ENCODE data around the gene ABCA6. TPM values are rescaled to one million over a fixed set of nuclear protein-coding genes. Genes with fewer than 3 reads are reported as not detected.
"Not testable (repeated sequence)": the region's sequence is repeated elsewhere in the genome, so short reads cannot be mapped to it uniquely, and the experiment has no call there.

The ABCA6 gene
- total RNA-seq, 1 donor from 2014 or later: 50.7 TPM

GRCh38 chr17:69070378-69071232, 71.1 kb downstream of the ABCA6 start:
- DNase-seq: not testable (repeated sequence)

- DNase-seq: no peak
Measured at GRCh38 chr17:69069226-69069750, 72.4 kb downstream of the ABCA6 start.

DNA sequence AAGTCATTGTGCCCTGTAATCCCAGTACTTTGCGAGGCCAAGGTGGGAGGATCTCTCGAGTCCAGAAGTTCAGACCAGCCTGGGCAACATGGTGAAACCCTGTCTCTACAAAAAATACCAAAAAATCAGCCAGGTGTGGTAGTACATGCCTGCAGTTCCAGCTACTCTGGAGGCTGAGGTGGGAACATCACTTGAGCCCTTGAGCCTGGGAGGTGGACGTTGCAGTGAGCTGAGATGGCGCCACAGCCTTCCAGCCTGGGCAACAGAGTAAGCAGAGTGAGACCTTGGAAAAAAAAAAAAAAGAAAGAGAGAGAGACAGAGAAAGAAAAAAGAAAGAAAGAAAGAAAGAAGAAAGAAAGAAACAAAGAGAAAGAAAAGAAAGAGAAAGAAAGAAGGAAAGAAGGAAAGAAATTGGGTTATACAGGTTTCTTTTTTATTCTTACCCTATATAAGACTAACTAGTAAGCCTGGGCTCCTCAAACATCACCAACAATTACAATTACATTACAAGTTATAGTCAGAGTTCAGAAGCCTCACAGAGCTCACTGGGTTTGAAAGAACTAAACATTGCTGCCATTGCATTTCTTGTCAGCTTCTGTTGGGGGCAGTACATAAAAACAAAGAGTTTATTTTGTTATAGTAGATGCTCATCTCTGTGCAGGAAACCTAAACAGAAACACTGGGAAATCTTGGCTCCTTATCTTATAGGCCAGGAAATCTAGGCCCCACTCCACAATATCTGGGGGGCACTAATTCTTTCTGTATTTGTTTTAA, 74.2 kb downstream of the ABCA6 start:
- no peak for DNase-seq

DNA sequence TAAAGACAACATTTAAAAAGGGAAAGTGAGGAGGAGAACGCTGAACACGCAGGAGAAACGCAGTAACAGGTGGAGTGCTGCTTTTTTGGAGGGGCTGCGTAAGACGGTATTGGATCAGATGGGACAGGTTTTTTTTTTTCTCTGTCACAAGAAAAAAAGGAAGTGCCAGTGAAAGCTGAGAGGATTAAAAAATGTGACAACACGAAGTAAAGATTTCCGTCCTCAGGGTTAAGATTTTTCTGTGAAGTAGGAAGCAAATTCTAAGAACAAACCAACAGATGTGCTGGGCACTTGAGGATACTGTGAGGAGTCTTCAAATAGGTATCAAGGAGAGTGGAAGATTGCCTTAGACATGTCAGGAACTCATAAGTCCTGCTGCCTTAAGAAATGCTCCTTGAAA, 75.2 kb downstream of the ABCA6 start:
- DNase-seq: no peak

DNA sequence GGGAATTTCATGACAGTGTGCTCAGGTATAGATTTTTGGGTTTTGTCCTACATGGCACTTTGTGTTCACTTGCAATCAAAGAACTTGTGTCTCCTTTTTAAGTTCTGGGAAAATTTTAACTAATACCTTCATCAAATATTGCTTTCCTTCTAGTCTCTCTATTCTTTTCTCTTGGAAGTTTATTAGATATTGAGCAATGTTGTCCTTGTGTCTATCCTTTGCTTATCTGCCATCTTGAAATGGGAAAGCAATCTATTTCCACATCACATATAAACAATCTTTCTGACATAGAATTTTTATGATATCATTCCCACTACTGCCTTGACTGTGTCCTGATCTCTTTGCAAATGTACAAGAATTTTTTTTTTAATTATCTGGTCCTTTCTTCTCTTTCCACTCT, 76.6 kb downstream of the ABCA6 start:
- DNase-seq: no peak

- no peak for DNase-seq
Measured at GRCh38 chr17:69064476-69064875, 77.2 kb downstream of the ABCA6 start.

DNA sequence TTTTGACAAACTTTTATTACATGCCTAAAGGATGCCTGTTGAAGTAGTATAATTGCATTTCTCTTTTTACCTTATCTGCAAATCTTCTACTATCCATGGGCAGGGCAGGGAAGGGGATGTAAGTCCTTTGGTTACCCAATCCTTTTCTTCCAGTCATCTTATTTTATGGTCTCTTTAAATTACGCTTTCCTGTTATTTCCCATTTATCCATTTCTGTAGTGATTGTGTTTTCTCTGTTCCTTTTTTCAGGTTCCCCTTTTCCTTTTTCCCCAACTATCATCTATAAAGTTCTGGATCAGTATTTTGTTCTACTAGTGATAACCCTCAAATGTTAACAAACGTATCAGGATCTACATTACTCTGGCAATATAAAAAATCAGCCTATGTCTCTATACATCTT, 77.7 kb downstream of the ABCA6 start:
- no peak for DNase-seq

DNA sequence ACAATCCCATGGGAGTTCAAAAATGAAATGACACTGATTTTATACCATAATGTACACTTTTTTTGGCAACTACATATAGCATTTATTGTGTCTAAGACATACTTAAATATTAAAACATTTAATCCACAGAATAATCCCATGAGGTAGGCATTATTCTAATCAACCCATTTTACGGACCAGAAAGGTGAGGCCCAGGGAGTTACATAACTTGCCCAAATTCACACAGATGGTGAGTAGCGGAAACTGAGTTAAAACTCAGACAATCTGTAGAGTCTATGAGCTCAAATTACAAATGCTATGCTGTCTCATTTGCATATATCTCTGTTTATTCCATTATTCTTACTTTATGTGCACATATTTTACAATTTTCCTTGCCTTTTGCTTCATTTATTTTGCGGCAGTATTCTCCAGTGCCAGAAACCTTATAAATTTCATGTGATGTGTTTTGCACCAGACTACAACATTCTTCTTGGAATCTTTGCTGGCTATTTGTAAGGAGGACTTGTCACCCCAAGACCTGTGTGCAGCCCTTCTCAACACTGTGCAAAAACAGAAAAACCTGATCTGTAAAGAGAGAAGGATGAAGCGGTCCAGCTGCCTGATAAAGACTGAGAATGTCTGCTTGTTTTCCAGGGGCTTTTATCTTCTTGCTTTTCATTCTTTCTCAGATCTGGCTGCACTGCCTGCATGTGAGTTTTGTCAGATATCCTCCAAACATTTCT, 78.7 kb downstream of the ABCA6 start:
- no peak for DNase-seq

GRCh38 chr17:69061721-69062556, 79.8 kb downstream of the ABCA6 start:
- DNase-seq: peak; percentile 32

GRCh38 chr17:69060822-69061221, 80.9 kb downstream of the ABCA6 start, which contains the start of gene ABCA9:
TSS of gene ABCA9 (minus strand) at chr17:69060927. CDS start at chr17:69051126, 9,801 bp downstream.
- DNase-seq: peak; percentile 79

- DNase-seq: no peak
Measured at GRCh38 chr17:69059458-69060175, 82.1 kb downstream of the ABCA6 start.

GRCh38 chr17:69058165-69058564, 83.5 kb downstream of the ABCA6 start:
- DNase-seq: no peak

GRCh38 chr17:69057280-69057679, 84.4 kb downstream of the ABCA6 start:
- DNase-seq: no peak

DNA sequence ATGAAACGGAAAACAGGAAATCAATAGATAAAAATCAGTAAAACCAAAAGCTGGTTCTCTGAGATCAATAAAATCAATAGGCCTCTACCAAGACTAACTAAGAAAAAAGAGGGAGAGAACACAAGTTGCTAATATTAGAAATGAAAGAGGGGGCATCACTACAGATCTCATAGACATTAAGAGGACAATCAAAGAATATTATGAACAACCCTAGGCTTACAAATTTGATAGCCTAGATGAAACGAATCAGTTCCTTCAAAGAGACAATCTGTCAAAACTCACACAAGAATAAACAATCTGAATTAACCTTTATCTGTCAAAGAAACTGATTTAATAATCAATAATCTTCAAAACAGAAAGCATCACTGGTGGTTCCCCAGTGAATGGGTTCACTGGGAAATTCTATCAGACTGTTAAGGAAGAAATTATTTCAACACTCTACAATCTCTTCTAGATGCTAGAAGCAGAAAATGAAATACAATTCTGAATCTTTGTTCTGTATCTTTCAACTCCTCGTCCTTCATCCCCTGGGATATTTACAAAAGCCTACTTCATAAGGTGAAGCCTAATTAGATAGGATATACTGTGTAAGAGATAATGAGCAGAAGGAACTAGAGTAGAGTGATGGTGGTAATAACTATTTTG, 85.4 kb downstream of the ABCA6 start:
- DNase-seq: no peak

DNA sequence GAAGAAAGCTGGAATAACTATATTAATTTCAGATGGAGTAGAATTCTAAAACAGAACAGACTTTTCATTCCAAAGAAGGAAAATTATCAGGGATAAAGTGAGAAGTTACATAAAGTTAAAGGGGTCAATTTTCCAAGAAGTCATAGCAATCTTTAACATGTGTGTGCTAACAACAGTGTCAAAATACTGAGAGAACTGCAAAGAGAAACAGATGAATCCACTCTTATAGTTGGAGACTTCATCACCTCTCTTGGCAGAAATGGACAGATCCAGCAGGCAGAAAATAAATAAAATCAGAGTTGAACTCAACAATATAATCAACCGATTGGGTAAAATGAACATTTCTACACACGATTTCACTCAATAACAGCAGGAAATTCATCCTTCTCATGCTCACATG, 86.4 kb downstream of the ABCA6 start:
- DNase-seq: no peak

DNA sequence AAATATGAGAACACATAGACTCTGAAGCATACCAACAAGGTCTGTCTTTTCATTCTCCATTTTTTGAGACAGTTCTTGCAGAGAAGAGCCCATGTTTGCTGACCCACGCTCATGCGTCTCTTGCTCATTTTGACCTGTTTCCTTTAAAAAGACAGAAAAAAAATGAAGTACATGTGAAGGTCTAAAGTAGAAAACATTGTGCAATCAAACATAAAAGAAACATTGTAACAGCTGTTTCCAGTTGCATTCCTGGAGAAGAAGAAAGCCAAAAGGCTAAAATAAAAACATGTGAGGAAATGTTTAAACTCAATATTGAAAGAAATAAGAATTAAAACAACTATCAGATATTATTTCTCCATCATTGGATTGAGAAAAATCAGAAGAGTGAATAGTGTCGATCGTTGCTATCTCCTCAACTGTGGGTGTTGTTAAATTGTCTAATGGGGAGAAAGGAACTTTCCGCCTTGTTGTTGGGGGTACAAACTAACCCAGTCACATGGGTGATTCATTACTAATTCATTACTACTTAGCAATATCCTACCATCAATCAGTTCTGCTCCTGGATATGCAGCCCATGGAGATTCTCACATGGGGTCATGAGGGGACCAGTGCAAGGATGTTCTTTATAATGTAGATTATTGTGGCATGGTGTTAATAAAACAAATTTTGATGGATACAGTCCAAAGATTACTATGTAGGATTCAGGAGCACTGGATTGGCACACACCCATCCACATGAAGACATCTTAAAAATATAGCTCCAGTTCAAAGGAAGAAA, 90.5 kb downstream of the ABCA6 start:
- peak; percentile 26 for DNase-seq

DNA sequence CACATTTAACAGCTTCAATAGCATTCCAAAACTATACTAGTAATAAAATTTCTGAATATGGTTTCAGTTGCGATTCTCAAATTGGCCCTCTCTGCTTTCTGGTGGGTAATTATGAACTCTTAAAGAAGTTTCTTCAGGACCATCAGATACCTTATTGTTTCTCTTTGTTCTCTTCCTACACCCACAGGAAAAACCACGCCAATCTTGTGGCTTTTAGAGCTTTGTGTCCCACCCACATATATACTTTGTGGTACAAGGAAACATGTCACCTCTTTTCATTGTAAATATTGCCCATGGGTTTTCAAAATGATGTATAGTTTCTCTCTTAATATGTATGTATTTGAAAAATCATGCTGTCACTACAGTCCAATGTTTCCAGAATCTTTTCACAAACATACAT, 93.1 kb downstream of the ABCA6 start:
- no peak for DNase-seq

- DNase-seq: no peak
Measured at GRCh38 chr17:69047368-69048263, 94.1 kb downstream of the ABCA6 start.
